Measurements from ENCODE around the gene SOS2. TPM values are rescaled to one million over a fixed set of nuclear protein-coding genes. Genes with fewer than 3 reads are reported as not detected.

The SOS2 gene
- total and polyA plus RNA-seq, 2 donors (not counting 3 experiments of a cell fraction or from before 2014, with no cell fraction given): 6.7 to 21.3 TPM

GRCh38 chr14:50072395-50072794 lies 159.0 kb downstream of the SOS2 start:
- dilution Hi-C loops (cut with MboI; ENCODE audit: extremely low pct_ligation_motif_present, low sequenced_read_pairs): no loop called here
- CTCF ChIA-PET: interaction anchor here (0.6 to 1.8 kb wide), 3 partner anchors 10 to 555 kb away, joined by 3 to 6 read pairs (median 4); no protein-coding TSS in a partner anchor
- BruUV-seq (replicated peaks): no TSS peak

More at GRCh38 chr14:50072395-50072794, 159.0 kb downstream of the SOS2 start:
- Histone ChIP-seq H3K9me3 (replicated peaks; ENCODE audit: control insufficient read depth, insufficient read depth, low read length) (no peaks in the 10 kb centered on the region), H3K9ac (replicated peaks; ENCODE audit: extremely low read depth, insufficient read depth, low read length) (no peak overlapping the region), H3K4me3 (replicated peaks in 1 of 3; ENCODE audit: insufficient read depth in 1 of 3, low read depth in 1 of 3, low read length in 3 of 3) (no peak overlapping the region), H3K36me3 (ENCODE audit: control insufficient read depth in 2 of 2, extremely low read depth in 1 of 2, insufficient read depth in 2 of 2, low read length in 2 of 2) (no peaks in the 10 kb centered on the region), H3K27me3 (ENCODE audit: control insufficient read depth in 2 of 2, insufficient read depth in 2 of 2, low read length in 2 of 2) (no peaks in the 10 kb centered on the region), H3K79me2 (ENCODE audit: control insufficient read depth, insufficient read depth, low read length) (no peaks in the 10 kb centered on the region), H3K4me2 (ENCODE audit: insufficient read depth, low read length) (no peak overlapping the region), H2AFZ (ENCODE audit: low read depth, low read length) (no peak overlapping the region), H3K4me1 (ENCODE audit: control insufficient read depth, extremely low read depth, insufficient read depth, low read length) (peaks cover 8% of the 10 kb centered on the region), H3K27ac (ENCODE audit: insufficient read depth, low read depth, low read length) (no peak overlapping the region), H3K9me1 (replicated peaks; ENCODE audit: control insufficient read depth, extremely low read depth, insufficient read depth, low read length) (no peaks in the 10 kb centered on the region), H4K20me1 (replicated peaks; ENCODE audit: control insufficient read depth, extremely low read depth, insufficient read depth, low read length) (no peaks in the 10 kb centered on the region)
- no peak for FAIRE-seq
- DNase-seq (ENCODE audit: low read depth, low spot score): no peak
- intact Hi-C loops (cut with micrococcal nuclease): no loop called here
- TF ChIP-seq MYC (IDR thresholded peaks at IDR 0.05; ENCODE audit: low read depth, low read length): no peak
- TF ChIP-seq EZH2 (IDR thresholded peaks at IDR 0.05; ENCODE audit: borderline replicate concordance, low read depth, low read length, severe bottlenecking): no peak
- TF ChIP-seq GATA2 (IDR thresholded peaks at IDR 0.05; ENCODE audit: insufficient read depth, insufficient read length, low read depth, low read length): no peak
- TF ChIP-seq POLR2AphosphoS5 (IDR thresholded peaks at IDR 0.05; ENCODE audit: insufficient read depth, low read depth, low read length): no peak
- TF ChIP-seq POLR2A (IDR thresholded peaks at IDR 0.05; ENCODE audit: low read depth, low read length): no peak
- TF ChIP-seq CTCF (IDR thresholded peaks at IDR 0.05; ENCODE audit: extremely low read depth in 1 of 2, insufficient read depth in 1 of 2, low read depth in 1 of 2, low read length in 2 of 2): no peak
- POLR2A ChIA-PET: no interaction called here
